Hepatocyte (in vitro differentiated cells): ENCODE results near the gene ERICH2.

Source experiments
- EZH2 ChIP-seq: fragments of 200-600 bp; sonication (generic); IDR thresholded peaks from 2 replicates; pipeline ENCODE4 v1.6.1; 2016; ENCODE audit warnings: antibody characterized with exemption, mild to moderate bottlenecking, borderline replicate concordance
- EZH2phosphoT487 ChIP-seq: fragments of 200-600 bp; sonication (generic); IDR thresholded peaks from one replicate; pipeline ENCODE4 v1.6.1; 2018; ENCODE audit warnings: antibody characterized with exemption, mild to moderate bottlenecking, low read depth, moderate library complexity; ENCODE audit not compliant: unreplicated experiment, severe bottlenecking
- TF ChIP-seq, protein P1 (sequence below): fragments of 200-600 bp; sonication (generic); IDR thresholded peaks from 2 replicates; pipeline ENCODE4 v1.5.1; 2016; ENCODE audit warnings: antibody characterized with exemption, mild to moderate bottlenecking; ENCODE audit not compliant: poor library complexity

DNA sequence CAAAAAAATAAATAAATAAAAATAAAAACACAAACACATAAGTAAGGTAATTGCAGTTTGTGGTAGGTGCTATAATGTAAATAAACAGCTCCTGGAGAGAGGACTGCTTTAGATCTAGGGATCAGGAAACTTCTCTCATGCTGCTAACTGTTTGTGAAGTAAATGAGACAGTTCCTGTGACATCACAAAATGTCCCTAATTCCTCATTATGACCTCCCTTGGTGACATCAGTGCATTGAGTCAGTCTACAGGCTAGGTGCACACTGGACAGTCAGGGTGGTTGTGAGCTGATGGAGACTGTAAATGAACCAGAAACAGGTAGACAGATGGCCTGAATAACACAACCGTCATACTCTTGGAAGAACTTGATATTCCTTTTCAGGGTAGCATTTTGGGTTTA lies 13.4 kb downstream of the ERICH2 start:
- TF ChIP-seq, protein P1, sequence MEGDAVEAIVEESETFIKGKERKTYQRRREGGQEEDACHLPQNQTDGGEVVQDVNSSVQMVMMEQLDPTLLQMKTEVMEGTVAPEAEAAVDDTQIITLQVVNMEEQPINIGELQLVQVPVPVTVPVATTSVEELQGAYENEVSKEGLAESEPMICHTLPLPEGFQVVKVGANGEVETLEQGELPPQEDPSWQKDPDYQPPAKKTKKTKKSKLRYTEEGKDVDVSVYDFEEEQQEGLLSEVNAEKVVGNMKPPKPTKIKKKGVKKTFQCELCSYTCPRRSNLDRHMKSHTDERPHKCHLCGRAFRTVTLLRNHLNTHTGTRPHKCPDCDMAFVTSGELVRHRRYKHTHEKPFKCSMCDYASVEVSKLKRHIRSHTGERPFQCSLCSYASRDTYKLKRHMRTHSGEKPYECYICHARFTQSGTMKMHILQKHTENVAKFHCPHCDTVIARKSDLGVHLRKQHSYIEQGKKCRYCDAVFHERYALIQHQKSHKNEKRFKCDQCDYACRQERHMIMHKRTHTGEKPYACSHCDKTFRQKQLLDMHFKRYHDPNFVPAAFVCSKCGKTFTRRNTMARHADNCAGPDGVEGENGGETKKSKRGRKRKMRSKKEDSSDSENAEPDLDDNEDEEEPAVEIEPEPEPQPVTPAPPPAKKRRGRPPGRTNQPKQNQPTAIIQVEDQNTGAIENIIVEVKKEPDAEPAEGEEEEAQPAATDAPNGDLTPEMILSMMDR = no peak
- TF ChIP-seq EZH2 = no peak
- no peak for TF ChIP-seq EZH2phosphoT487
